ENCODE data around the gene RASSF10. TPM values are rescaled to one million over a fixed set of nuclear protein-coding genes. Genes with fewer than 3 reads are reported as not detected.

The RASSF10 gene
- total RNA-seq, 1 experiment from 2014 or later = 2.4 TPM

DNA sequence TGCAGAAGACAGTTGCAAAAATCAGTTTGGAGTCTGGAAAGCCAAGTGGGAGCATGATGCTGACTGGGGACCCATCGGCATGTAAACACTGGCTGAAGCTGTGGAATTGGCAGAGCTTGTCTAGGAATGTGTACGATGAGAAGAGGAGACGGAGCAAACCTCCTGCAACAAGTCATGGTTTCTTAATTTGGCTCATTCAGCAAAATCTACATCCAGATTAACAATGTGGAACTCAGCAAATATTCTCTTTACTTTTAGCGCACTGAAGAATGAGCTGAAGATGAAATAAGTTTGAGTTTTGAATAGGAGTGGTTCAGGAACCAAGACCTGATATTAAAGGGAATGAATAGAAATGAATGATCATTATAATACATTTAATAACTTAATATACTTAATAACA is 26.6 kb downstream of the RASSF10 start:
- Histone ChIP-seq H3K4me1 (ENCODE audit: insufficient read depth, low read length) (no peaks in the 10 kb centered on the region), H3K4me2 (ENCODE audit: insufficient read depth, insufficient read length, low read length) (no peak overlapping the region), H3K27me3 (ENCODE audit: insufficient read depth, low read length) (no peaks in the 10 kb centered on the region), H3K9me3 (ENCODE audit: control insufficient read depth, low read depth, low read length) (no peaks in the 10 kb centered on the region), H3K23me2 (ENCODE audit: insufficient read length, low read depth, low read length, poor library complexity, severe bottlenecking) (no peaks in the 10 kb centered on the region), H2BK12ac (ENCODE audit: insufficient read length, low read depth, low read length) (no peak overlapping the region), H3K18ac (ENCODE audit: insufficient read length, low read depth, low read length) (no peak overlapping the region), H3K27ac (ENCODE audit: insufficient read length, low read depth, low read length) (no peak overlapping the region), H3K23ac (ENCODE audit: insufficient read length, low read depth, low read length) (no peak overlapping the region), H2BK15ac (ENCODE audit: low read depth, low read length) (no peak overlapping the region), H3K14ac (ENCODE audit: insufficient read depth, low read length) (no peak overlapping the region), H4K20me1 (ENCODE audit: control insufficient read depth, insufficient read depth, insufficient read length) (no peaks in the 10 kb centered on the region), H3K79me1 (ENCODE audit: insufficient read depth, low read depth, low read length, poor library complexity, severe bottlenecking) (no peaks in the 10 kb centered on the region), H4K5ac (ENCODE audit: insufficient read length, low read depth, low read length) (no peak overlapping the region), H4K8ac (replicated peaks; ENCODE audit: insufficient read length, low read depth, low read length) (no peak overlapping the region), H3K56ac (ENCODE audit: insufficient read length, low read depth, low read length) (no peak overlapping the region), H2AFZ (ENCODE audit: low read length) (no peak overlapping the region), H3K4ac (ENCODE audit: low read depth, low read length) (no peak overlapping the region), H4K91ac (ENCODE audit: insufficient read length, low read depth, low read length) (no peak overlapping the region), H3K9ac (ENCODE audit: extremely low read depth, insufficient read length, low read length) (no peak overlapping the region), H2BK5ac (ENCODE audit: insufficient read length, low read length) (no peak overlapping the region), H2BK20ac (ENCODE audit: low read depth, low read length, poor library complexity, severe bottlenecking) (no peak overlapping the region), H3K79me2 (ENCODE audit: insufficient read depth, low read length) (no peaks in the 10 kb centered on the region), H2AK5ac (ENCODE audit: insufficient read length, low read length) (no peak overlapping the region), H2BK120ac (ENCODE audit: low read depth, low read length, poor library complexity, severe bottlenecking) (no peak overlapping the region), H3T11ph (ENCODE audit: low read length) (no peak overlapping the region)
- no CpG with 5 or more reads among the region's 4 CpGs for WGBS (ENCODE audit: extremely low coverage, insufficient read length, low lambda C conversion rate)
- H3K36me3 Mint-ChIP-seq (ENCODE audit: insufficient read depth in 1 of 3, low read depth in 3 of 3) = no peaks in the 10 kb centered on the region
- no peak overlapping the region for H3K4me3 Mint-ChIP-seq
- TF ChIP-seq, protein P1, sequence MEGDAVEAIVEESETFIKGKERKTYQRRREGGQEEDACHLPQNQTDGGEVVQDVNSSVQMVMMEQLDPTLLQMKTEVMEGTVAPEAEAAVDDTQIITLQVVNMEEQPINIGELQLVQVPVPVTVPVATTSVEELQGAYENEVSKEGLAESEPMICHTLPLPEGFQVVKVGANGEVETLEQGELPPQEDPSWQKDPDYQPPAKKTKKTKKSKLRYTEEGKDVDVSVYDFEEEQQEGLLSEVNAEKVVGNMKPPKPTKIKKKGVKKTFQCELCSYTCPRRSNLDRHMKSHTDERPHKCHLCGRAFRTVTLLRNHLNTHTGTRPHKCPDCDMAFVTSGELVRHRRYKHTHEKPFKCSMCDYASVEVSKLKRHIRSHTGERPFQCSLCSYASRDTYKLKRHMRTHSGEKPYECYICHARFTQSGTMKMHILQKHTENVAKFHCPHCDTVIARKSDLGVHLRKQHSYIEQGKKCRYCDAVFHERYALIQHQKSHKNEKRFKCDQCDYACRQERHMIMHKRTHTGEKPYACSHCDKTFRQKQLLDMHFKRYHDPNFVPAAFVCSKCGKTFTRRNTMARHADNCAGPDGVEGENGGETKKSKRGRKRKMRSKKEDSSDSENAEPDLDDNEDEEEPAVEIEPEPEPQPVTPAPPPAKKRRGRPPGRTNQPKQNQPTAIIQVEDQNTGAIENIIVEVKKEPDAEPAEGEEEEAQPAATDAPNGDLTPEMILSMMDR (conservative IDR thresholded peaks at IDR 0.05) = no peak
- peaks cover 16% of the 10 kb centered on the region for H3K27me3 Mint-ChIP-seq (ENCODE audit: low read depth)
- H3K4me1 Mint-ChIP-seq = no peaks in the 10 kb centered on the region
- DNase-seq = no peak
- H3K9me3 Mint-ChIP-seq = no peaks in the 10 kb centered on the region
- H3K27ac Mint-ChIP-seq = no peak overlapping the region

Data from H9 (cell line).